ENCODE measurements around the gene KATNAL2.

DNA sequence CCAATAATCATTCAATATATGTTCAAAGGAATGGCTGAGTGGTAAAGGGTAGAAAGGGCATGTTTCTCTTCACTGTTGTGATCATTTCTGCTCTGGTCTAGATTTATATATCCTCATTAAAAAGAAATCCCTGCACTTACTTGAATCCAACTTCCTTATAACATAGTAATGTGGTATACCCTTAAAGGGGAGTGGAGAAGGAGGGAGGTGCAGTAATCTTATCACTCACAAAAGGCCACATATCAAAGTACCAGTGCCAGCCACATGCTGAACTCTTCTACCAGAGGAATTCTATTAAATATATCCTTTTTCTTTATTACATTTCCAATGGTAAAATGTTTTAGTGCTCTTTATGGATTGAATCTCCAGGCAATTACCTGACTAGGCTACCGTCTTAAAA is 3.3 kb downstream of the KATNAL2 start:
- TF ChIP-seq, protein P1, sequence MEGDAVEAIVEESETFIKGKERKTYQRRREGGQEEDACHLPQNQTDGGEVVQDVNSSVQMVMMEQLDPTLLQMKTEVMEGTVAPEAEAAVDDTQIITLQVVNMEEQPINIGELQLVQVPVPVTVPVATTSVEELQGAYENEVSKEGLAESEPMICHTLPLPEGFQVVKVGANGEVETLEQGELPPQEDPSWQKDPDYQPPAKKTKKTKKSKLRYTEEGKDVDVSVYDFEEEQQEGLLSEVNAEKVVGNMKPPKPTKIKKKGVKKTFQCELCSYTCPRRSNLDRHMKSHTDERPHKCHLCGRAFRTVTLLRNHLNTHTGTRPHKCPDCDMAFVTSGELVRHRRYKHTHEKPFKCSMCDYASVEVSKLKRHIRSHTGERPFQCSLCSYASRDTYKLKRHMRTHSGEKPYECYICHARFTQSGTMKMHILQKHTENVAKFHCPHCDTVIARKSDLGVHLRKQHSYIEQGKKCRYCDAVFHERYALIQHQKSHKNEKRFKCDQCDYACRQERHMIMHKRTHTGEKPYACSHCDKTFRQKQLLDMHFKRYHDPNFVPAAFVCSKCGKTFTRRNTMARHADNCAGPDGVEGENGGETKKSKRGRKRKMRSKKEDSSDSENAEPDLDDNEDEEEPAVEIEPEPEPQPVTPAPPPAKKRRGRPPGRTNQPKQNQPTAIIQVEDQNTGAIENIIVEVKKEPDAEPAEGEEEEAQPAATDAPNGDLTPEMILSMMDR (IDR thresholded peaks at IDR 0.05) = no peak
- TF ChIP-seq POLR2A (IDR thresholded peaks at IDR 0.05) = no peak
